Breast epithelium (tissue), 3 donors: ENCODE results near the gene PTPN4.

Source experiments
- CTCF ChIP-seq, 3 donors: fragments of 450-650 bp; IDR thresholded peaks; one replicate each; pipeline ENCODE4 v1.5.1; 2016 to 2017; ENCODE audit warnings: antibody characterized with exemption in 3 of 3, mild to moderate bottlenecking in 3 of 3, moderate library complexity in 3 of 3
- POLR2A ChIP-seq: fragments of 450-650 bp; IDR thresholded peaks from one replicate; pipeline ENCODE4 v1.6.1; 2016; ENCODE audit warnings: antibody characterized with exemption, mild to moderate bottlenecking, moderate library complexity
- POLR2AphosphoS5 ChIP-seq, 3 donors: sonication (generic); formaldehyde crosslinking; IDR thresholded peaks; one replicate each; pipeline ENCODE4 v1.6.1; 2017; ENCODE audit warnings: antibody characterized with exemption in 3 of 3

- TF ChIP-seq CTCF (IDR thresholded peaks at IDR 0.05) (no peak), POLR2AphosphoS5 (IDR thresholded peaks at IDR 0.05) (no peak), POLR2A (no peak)
Observed at GRCh38 chr2:119721043-119721442, 38.7 kb upstream of the PTPN4 start.
